Measurements from ENCODE around the gene ANO10.

GRCh38 chr3:43423639-43424038, 198.2 kb downstream of the ANO10 start:
- TF ChIP-seq, protein P1, sequence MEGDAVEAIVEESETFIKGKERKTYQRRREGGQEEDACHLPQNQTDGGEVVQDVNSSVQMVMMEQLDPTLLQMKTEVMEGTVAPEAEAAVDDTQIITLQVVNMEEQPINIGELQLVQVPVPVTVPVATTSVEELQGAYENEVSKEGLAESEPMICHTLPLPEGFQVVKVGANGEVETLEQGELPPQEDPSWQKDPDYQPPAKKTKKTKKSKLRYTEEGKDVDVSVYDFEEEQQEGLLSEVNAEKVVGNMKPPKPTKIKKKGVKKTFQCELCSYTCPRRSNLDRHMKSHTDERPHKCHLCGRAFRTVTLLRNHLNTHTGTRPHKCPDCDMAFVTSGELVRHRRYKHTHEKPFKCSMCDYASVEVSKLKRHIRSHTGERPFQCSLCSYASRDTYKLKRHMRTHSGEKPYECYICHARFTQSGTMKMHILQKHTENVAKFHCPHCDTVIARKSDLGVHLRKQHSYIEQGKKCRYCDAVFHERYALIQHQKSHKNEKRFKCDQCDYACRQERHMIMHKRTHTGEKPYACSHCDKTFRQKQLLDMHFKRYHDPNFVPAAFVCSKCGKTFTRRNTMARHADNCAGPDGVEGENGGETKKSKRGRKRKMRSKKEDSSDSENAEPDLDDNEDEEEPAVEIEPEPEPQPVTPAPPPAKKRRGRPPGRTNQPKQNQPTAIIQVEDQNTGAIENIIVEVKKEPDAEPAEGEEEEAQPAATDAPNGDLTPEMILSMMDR (IDR thresholded peaks at IDR 0.05), result no peak
- no peak for TF ChIP-seq POLR2A (IDR thresholded peaks at IDR 0.05)

All from heart left ventricle (tissue), 13 donors.